ENCODE data around the gene ENTPD1.

DNA sequence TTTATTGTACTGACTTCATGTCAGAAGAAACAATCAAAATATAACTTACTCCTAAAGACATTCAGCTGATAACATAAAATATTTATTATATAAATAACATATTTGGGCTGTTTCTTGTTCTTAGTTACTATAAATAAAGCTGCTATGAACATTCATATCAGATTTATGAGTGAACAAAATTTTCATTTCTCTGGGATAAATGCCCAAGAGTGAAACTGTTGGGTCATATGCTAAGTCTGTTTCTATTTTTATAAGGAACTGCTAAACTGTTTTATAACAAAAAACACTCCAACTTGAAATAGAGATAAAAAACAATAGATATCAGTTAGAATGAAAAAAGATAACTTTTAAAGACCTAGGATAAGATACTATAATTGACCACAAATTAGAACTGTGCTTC is 125.4 kb downstream of the ENTPD1 start:
- TF ChIP-seq, protein P1, sequence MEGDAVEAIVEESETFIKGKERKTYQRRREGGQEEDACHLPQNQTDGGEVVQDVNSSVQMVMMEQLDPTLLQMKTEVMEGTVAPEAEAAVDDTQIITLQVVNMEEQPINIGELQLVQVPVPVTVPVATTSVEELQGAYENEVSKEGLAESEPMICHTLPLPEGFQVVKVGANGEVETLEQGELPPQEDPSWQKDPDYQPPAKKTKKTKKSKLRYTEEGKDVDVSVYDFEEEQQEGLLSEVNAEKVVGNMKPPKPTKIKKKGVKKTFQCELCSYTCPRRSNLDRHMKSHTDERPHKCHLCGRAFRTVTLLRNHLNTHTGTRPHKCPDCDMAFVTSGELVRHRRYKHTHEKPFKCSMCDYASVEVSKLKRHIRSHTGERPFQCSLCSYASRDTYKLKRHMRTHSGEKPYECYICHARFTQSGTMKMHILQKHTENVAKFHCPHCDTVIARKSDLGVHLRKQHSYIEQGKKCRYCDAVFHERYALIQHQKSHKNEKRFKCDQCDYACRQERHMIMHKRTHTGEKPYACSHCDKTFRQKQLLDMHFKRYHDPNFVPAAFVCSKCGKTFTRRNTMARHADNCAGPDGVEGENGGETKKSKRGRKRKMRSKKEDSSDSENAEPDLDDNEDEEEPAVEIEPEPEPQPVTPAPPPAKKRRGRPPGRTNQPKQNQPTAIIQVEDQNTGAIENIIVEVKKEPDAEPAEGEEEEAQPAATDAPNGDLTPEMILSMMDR (IDR thresholded peaks at IDR 0.05; ENCODE audit: low read depth, low read length), result no peak
- TF ChIP-seq EZH2phosphoT487 (IDR thresholded peaks at IDR 0.05; ENCODE audit: low read depth), result no peak
